Breast epithelium (tissue), 4 donors: ENCODE data around the gene PLAGL1. TPM values are rescaled to one million over a fixed set of nuclear protein-coding genes. Genes with fewer than 3 reads are reported as not detected.
"Not testable (repeated sequence)": the region's sequence is repeated elsewhere in the genome, so short reads cannot be mapped to it uniquely, and the experiment has no call there.

Experiments
- DNase-seq, 2 donors: peaks; one replicate each; pipeline ENCODE4 v3.0.0-alpha.2; 2019; ENCODE audit warnings: low spot score in 2 of 2
- H3K27ac ChIP-seq, 2 donors: fragments of 200-600 bp; sonication (generic) in 1 of 2; one replicate each; pipeline ENCODE4 v1.5.1; 2016 to 2019; ENCODE audit warnings: mild to moderate bottlenecking in 1 of 2
- H3K27me3 ChIP-seq, 2 donors: fragments of 200-600 bp; sonication (generic) in 1 of 2; one replicate each; pipeline versions ENCODE4 v1.5.1 to v1.6.0; 2017 to 2019; ENCODE audit warnings: control low read depth in 1 of 2, mild to moderate bottlenecking in 1 of 2
- H3K36me3 ChIP-seq: fragments of 200-600 bp; one replicate; pipeline ENCODE4 v1.5.1; 2019
- H3K4me1 ChIP-seq, 2 donors: fragments of 200-600 bp; sonication (generic); one replicate each; pipeline ENCODE4 v1.5.1; 2016 to 2019; ENCODE audit warnings: control low read depth in 1 of 2
- H3K4me3 ChIP-seq, 3 donors: fragments of 200-600 bp; sonication (generic); 1 replicate in 2 of 3; 2 replicates in 1 of 3; pipeline ENCODE4 v1.5.1; 2016 to 2019; ENCODE audit warnings: mild to moderate bottlenecking in 3 of 3, moderate library complexity in 2 of 3
- H3K9me3 ChIP-seq, 2 donors: fragments of 200-600 bp; sonication (generic) in 1 of 2; one replicate each; pipeline ENCODE4 v1.5.1; 2016 to 2019; ENCODE audit warnings: control low read depth in 1 of 2
- CTCF ChIP-seq, 3 donors: fragments of 450-650 bp; IDR thresholded peaks; one replicate each; pipeline ENCODE4 v1.5.1; 2016 to 2017; ENCODE audit warnings: antibody characterized with exemption in 3 of 3, mild to moderate bottlenecking in 3 of 3, moderate library complexity in 3 of 3
- POLR2A ChIP-seq: fragments of 450-650 bp; IDR thresholded peaks from one replicate; pipeline ENCODE4 v1.6.1; 2016; ENCODE audit warnings: antibody characterized with exemption, mild to moderate bottlenecking, moderate library complexity
- POLR2AphosphoS5 ChIP-seq, 3 donors: sonication (generic); formaldehyde crosslinking; IDR thresholded peaks; one replicate each; pipeline ENCODE4 v1.6.1; 2017; ENCODE audit warnings: antibody characterized with exemption in 3 of 3
- intact Hi-C: fragments of 100-400 bp; cut with DNase I; formaldehyde crosslinking; loops from one replicate; pipeline ENCODE4 v1.15.1; 2023; ENCODE audit warnings: low total_unique reads
- total RNA-seq, 3 donors: library from RNA; depleted of rRNA; stranded (reverse); fragments of >200 nt; gene quantifications; one replicate each; pipeline ENCODE4 v1.1.0, GENCODE V29; 2016

The PLAGL1 gene
- total RNA-seq, 3 donors from 2014 or later = 17.8 to 22.9 (median 21.4) TPM

DNA sequence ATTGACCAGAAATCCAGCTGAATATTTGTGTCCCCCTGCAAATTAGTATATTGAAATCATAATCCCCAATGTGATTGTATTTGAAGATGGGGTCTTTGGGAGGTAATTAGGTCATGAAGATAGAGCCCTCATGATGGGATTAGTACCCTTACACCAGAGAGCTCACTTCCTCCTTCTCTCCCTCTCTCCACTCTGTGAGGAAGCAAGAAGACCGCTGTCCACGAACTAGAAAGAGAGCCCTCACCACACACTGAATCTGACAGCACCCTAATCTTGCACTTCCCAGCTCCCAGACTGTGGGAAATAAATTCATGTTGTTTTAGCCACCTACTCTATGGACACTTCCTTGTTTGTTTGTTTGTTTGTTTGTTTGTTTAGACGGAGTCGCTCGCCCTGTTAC is 11.9 kb upstream of the PLAGL1 start:
- H3K9me3 ChIP-seq = no peaks in the 10 kb centered on the region
- H3K27ac ChIP-seq = no peak overlapping the region
- no peaks in the 10 kb centered on the region for H3K27me3 ChIP-seq
- no peak for DNase-seq
- intact Hi-C loops = loop anchor here (10.0 kb wide), 1 partner anchor 445 kb away; no protein-coding TSS in a partner anchor
- TF ChIP-seq POLR2AphosphoS5 (IDR thresholded peaks at IDR 0.05) (no peak), CTCF (IDR thresholded peaks at IDR 0.05) (no peak), POLR2A (no peak)
- H3K4me1 ChIP-seq = no peaks in the 10 kb centered on the region
- no peak overlapping the region for H3K4me3 ChIP-seq
- no peaks in the 10 kb centered on the region for H3K36me3 ChIP-seq

DNA sequence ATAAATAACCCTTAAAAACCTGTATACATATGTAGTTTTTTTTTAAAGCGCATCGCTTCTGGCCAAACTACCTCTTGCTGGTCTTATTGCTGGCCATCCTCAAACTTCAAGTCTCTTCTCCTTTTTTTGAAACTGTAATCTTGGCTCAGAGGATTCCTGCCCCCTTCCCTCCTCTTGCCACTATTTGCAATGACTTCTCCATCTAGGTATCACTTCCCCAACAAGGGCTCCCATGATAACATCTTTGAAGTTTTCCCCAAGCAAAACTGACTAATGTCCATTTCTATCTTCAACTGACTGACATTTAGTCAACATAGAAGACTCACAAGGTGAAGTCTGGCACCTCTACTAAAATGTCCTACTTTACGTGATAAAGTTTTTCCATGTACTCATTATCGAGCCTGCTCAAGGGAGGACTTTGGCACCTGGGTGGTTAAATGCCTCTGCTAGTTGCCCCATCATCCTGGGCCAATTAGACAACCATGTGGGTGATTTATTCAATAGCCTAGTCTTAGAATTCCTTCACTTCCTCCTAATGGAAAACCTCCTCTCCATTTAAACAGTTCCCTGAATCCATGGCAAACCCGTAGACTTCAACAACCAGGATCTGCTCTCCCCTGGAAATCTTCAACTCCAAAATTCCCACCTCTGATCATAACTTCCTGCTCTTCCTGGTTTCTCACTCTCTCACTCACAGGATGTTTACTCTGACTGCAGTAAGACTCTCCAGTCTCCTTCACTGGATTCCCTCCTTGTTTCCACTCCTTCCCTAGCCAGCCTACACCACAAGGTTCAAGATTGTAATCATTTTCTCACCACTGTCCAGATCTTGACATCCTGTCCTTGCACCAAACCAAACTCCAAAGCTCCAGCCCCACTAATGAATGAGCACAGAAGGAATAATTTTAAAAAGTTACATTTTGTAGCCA is 9.4 kb upstream of the PLAGL1 start:
- intact Hi-C loops = loop anchor here (10.0 kb wide), 1 partner anchor 443 kb away; no protein-coding TSS in a partner anchor
- Histone ChIP-seq H3K27ac (no peak overlapping the region), H3K4me1 (no peaks in the 10 kb centered on the region), H3K4me3 (no peak overlapping the region), H3K27me3 (no peaks in the 10 kb centered on the region), H3K9me3 (no peaks in the 10 kb centered on the region), H3K36me3 (no peaks in the 10 kb centered on the region)
- no peak for DNase-seq
- no peak for TF ChIP-seq POLR2A
- TF ChIP-seq POLR2AphosphoS5 (IDR thresholded peaks at IDR 0.05) = no peak
- TF ChIP-seq CTCF (IDR thresholded peaks at IDR 0.05) = no peak

GRCh38 chr6:144013486-144013909 is 5.4 kb upstream of the PLAGL1 start:
- peak; percentile 45 to 65 for DNase-seq
- Histone ChIP-seq H3K27me3 (no peaks in the 10 kb centered on the region), H3K9me3 (no peaks in the 10 kb centered on the region), H3K27ac (no peak overlapping the region), H3K36me3 (no peaks in the 10 kb centered on the region), H3K4me3 (no peak overlapping the region), H3K4me1 (no peaks in the 10 kb centered on the region)
- intact Hi-C loops = loop anchor here (10.0 kb wide), 1 partner anchor 439 kb away; no protein-coding TSS in a partner anchor
- TF ChIP-seq POLR2AphosphoS5 (IDR thresholded peaks at IDR 0.05) = peak in 1 of 3 donors; percentile 28
- TF ChIP-seq POLR2A = no peak
- TF ChIP-seq CTCF (IDR thresholded peaks at IDR 0.05) = peak; percentile 46 to 90 (median 75)

DNA sequence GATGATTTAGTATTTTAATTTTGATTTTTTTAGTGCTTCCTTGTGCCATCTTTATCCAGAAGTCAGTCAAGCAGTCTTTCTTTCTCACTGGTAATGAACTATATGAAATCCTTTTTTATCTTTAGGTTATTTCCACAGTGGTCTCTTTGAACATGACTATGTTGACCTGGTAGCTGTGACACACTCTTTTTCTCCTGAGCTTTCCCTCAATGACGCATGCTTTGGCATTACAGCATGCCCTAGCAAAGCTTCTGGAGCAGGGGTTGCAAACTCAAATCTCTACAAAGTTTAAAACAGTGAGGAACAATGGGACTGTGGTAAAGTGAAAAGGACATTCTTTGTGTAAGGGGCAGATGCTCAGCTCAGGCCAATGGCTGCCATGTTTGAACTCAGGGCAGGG is 4.5 kb upstream of the PLAGL1 start:
- no peak for TF ChIP-seq POLR2A
- TF ChIP-seq POLR2AphosphoS5 (IDR thresholded peaks at IDR 0.05) = no peak
- no peak for TF ChIP-seq CTCF (IDR thresholded peaks at IDR 0.05)
- Histone ChIP-seq H3K36me3 (no peaks in the 10 kb centered on the region), H3K4me1 (no peaks in the 10 kb centered on the region), H3K4me3 (no peak overlapping the region), H3K27ac (no peak overlapping the region), H3K27me3 (no peaks in the 10 kb centered on the region), H3K9me3 (no peaks in the 10 kb centered on the region)
- intact Hi-C loops = loop anchor here (10.0 kb wide), 1 partner anchor 438 kb away; no protein-coding TSS in a partner anchor
- no peak for DNase-seq

DNA sequence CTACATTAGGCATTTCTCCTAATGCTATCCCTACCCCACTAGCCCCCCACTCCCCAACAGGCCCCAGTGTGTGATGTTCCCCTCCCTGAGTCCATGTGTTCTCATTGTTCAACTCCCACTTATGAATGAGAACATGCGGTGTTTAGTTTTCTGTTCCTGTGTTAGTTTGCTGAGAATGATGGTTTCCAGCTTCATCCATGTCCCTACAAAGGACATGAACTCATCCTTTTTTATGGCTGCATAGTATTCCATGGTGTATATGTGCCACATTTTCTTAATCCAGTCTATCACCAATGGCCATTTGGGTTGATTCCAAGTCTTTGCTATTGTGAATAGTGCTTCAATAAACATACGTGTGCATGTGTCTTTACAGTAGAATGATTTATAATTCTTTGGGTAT is 1.6 kb upstream of the PLAGL1 start:
- intact Hi-C loops = loop anchor here (10.0 kb wide), 1 partner anchor 435 kb away; no protein-coding TSS in a partner anchor

More for the DNA sequence above, 1.6 kb upstream of the PLAGL1 start:
- H3K27me3 ChIP-seq, H3K36me3 ChIP-seq, H3K9me3 ChIP-seq, DNase-seq, H3K4me1 ChIP-seq, H3K27ac ChIP-seq, H3K4me3 ChIP-seq: not testable (repeated sequence)
